HEK293 (cell line): Measurements from ENCODE around the gene UMAD1.

Experiments used
- ZNF292 ChIP-seq: fragments of 450-650 bp; formaldehyde crosslinking; IDR thresholded peaks from 2 replicates; pipeline ENCODE4 v1.5.1; 2016; ENCODE audit warnings: low read depth, missing biosample characterization, missing genetic modification characterization, borderline replicate concordance

UMAD1 gene

DNA sequence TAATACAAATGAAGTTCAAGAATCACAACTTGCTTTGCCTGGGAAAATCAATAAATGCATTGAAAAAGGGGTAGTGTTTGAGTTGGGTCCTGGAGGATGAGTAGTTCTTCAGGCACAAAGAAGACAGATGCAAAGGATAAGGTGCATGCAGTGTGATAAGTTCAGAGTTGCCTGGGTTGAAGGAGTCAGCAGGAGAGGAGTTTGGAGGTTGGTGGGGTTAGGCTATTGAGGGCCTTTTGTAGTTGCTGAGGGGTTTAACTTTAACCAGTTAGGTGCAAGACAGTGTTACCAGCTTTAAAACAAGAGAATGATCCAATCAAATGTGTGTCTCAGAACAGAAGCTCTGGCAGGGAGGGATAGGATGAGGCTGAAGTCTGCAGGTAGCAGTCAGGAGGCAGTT, 283.8 kb downstream of the UMAD1 start (continued):
- TF ChIP-seq ZNF292 (tag by site-specific recombination) = no peak
